NCI-H2107 treated with DMSO at 0.1 percent for 48 hours (cell line): ENCODE results near the gene EIF4G2.

Source experiments
- DNase-seq: peaks from one replicate; lab custom pipeline; 2025; ENCODE audit not compliant: unreplicated experiment; lab: John Stamatoyannopoulos, UW

Gene EIF4G2

DNA sequence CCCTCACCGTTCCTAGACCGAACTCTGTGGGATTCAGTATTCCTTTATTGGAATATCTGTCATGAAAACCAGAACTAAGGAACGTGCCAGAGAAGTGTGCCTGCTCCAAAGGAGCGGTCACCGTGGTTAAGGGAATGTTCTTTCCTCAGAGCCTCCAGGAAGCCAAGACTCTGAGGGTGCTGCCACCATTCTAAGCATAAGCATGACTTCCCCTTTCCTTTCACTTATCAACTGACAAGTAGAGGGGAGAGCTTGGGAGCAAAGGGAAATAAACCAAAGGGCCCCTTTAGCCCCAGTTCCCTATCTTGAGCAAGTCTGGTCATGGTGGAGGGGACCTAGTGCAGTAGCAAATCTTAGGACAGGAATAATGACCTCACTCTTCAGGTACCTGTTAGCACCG lies 30.9 kb downstream of the EIF4G2 start:
- no peak for DNase-seq

DNA sequence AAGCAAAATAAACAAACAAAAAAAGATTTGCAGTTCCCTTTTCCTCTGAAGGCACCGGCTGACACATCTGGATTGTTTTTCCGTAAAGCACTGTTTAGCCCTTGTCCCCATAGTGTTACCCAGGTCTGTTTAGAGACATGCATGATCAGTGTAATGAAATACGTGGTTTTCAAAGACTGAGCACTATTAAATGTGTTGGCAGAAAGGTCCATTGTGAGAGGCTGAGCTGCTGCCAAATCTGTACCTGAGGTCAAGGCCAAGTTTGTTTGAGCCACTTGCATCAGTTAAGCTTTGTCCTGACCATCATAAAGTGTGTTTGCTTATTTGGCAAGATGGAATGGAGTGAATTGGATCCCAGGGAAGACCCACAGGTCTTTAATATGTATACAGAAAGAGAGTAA lies 31.3 kb downstream of the EIF4G2 start:
- DNase-seq: no peak

DNA sequence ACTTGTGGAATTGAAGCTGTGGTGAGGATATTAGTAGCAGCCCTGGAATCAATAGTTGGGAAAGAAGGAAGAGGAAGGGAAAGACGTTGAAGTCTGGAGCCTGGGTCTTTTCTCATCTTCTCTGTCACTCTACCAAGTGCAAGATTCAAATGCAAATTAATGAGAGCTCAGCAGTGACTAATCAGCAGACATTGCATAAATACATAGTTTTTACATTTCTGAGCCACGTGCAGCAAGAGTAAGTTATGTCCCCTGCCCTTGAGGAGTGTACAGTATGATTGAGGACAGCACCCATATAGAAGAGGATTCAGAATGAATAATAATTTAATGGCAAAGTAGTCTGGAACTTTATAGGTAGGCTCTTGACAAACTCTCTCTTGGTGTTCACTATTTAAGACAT lies 33.9 kb downstream of the EIF4G2 start:
- no peak for DNase-seq

DNA sequence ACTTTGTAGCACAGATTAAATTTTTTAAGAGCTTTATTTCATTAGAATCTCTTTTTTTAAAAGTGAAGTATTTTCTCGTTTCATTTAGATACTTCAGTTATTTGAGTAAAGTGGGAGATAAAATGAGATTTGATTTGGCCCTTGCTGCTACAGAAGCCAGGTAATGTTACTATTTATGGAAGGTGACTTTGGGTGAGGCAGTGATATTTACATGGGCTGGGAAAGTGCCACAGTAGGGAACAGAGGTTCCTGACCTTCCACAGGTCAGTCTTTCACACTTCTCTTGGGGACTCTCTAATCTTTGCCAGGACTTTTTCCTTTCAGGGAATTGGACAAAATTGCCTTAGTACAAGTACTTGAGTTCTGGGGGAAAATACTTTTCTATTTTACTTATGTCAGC lies 37.3 kb downstream of the EIF4G2 start:
- no peak for DNase-seq

DNA sequence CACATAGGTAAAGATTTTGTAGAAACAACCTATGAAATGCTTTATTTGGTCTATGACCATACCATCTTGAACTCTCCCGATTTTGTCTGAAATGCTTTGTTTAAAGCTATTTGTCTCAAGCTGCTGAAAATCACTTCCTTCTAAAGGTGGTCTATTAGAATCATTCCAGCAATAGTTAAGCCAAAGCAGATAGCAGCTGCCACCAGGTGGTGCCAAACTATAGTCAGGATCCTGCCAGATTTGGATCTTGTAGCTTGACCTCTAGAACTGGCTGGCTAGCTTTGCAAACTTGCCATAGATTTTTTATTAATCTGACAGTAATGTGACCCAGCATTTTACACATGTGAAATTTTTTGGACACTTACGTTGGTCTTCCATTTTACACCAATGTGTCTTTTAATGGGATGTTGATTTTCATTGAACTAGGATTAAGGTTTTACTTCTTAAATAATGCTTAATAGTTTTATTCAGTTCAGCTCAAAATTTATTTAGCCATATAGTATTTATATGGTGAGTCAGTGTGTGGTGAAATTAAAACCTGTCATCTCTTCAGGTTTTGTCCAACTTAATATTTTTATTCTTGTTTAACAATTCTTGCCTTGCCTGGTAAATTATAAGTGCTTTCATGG lies 38.0 kb downstream of the EIF4G2 start:
- peak; percentile 6 for DNase-seq

DNA sequence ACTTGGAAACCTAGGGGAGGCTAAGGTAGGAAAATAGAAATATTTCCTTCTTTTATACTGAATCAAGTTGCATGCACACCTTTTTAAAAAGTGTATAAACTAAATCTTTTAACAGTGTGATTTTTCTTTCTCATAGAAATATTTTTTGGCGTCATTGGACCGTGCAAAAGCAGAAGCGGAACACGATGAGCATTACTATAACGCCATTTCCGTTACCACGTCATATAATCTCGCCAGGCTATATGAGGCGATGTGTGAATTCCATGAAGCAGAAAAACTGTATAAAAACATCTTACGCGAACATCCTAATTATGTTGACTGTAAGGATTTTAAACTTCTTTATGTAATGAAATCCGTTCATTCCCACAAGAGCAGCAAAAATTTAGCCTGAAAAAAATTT lies 44.3 kb downstream of the EIF4G2 start:
- DNase-seq: no peak

DNA sequence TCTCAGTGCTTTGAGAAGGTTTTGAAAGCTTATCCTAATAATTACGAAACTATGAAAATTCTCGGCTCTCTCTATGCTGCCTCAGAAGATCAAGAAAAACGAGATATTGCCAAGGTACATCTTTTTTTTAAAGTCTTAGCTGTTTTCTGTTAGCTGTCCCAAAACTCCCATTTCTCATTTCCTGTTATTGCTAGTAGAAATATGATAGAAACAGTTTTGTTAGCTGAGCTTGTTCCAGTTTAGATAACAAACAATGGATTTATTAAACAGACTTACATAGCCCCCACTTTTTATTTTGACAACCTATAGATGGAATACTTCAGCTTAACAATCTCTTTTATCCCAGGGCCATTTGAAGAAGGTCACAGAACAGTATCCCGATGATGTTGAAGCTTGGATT lies 45.0 kb downstream of the EIF4G2 start:
- DNase-seq: no peak

DNA sequence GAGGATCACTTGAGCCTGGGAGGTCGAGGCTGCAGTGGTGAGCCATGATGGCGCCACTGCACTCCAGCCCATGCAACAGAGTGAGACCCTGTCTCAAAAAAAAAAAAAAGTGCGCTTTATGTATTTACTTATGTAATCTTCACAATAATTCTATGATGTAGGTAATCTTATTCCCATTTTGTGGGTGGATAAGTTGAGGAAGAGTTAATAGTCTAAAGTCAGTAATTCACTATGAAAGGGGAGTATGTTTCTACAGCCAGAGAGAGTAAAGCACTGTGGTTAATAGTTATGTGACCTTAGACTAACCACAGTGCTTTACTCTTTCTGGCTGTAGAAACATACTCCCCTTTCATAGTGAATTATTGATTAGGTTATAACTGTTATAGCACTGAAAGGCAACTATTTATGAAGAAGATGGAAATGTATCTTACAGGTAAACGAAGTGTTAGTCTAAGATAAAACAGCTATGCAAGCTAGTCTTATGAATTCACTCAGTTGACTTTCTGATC lies 45.8 kb downstream of the EIF4G2 start:
- no peak for DNase-seq

DNA sequence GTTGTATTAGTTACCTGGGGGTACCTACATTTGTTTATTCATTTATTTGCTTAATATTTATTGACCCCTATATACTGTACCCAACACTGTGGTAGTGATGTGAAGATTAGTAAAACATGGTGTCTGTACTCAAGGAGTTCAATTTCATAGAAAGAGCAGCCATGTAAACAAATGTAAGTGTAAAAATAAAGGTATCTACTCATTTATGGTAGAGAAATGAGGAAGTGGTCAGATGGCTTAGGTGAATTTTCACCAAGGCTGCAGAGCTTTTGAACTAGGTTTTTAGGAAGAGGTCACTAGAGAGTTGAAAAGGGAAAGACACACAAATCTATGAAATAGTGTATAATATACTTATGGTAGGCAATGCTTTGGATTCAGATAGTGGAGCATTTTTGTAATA lies 46.5 kb downstream of the EIF4G2 start:
- DNase-seq: no peak

DNA sequence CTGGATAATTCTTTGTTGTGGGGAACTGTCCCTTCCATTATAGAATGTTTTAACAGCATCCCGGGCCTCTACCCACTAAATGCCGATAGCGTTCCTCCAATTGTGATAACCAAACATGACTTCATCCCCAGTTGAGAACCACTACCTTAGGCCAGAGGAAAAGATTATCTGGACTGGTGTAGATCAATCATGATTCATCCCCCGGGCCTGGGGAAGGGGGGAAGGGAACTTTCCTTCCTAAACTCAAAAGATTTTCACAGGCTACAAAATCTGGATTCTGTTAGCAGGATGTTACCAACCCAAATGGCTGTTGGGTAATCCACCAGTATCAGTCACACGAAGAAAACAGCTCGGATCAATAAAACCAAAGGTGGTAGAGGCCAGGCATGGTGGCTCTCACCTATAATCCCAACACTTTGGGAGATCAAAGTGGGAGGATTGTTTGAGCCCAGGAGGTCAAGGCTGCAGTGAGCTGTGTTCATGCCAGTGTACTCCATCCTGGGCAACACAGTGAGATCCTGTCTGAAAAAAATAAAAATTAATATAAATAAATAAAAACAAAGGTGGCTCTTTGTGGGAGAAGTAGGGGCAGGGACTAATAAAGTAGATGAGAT lies 47.5 kb downstream of the EIF4G2 start:
- no peak for DNase-seq

DNA sequence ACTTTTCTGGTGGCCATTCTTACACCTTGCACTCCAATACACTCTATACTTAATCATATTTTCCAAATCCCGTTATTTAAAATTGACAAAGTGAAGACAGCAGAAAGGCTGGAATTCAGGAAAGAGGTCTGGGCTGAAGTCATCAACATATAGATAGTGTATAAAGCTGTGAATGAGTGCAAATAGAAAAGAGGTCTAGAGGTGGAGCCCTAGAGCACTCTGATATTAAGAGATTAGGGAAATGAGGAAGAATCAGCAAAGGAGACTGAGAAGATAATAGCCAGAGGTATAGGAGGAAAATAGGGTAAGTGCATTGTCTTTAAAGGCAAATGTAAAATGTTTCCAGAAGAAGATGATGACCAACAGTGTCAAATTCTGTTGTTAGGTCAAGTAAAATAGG lies 49.8 kb downstream of the EIF4G2 start:
- DNase-seq: no peak

DNA sequence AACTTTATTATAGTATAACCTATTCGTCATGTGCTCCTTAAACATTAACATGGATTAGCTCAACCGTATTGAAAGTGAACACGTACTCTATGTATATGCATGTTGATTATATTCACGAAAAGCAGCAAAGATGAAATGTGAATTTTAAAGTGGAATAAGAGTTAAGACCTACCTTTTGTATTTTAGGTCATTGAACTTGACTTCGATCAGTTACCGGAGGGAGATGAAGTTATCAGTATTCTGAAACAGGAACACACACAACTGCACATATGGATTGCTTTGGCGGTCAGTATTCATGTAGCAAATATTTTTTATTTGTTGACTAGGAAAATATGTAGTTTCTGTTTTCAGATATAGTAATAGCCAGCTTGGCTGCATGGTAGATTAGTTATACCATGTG lies 56.2 kb downstream of the EIF4G2 start:
- no peak for DNase-seq

DNA sequence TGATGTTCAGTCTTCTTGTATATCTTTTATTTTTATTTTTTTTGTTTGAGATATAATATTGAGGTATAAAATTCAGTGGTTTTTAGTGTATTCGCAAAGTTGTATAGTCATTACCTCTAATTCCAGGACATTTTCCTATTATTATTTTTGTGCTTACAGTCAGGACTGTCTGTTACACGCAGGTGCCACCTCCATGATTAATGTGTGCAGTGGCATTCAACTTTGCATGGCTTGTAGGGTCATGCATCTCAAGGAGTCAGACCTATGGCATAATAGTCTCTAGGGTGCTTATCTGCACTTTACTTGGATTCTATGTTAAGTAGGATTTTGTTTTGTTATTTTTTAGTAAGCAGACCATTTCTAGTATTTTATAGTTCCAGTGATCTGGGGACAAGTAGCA lies 56.7 kb downstream of the EIF4G2 start:
- no peak for DNase-seq

DNA sequence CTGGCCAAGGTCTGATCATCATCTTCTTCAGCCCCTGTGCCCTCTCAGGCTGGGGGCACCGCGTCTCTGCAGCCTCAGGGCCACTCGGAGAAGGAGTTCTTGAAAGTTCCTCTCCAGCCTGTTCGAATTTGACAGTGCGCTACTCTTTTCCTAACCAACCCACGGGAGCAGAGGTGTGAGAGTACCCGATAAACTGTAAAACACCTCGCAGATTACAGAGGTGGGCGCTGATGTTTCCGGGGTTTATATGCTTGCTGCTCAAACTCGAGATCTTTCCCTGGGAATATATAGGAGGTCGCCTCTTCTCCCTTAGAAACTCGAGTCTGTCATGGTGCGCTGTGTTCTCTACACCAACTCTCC lies 57.2 kb downstream of the EIF4G2 start:
- DNase-seq: no peak

DNA sequence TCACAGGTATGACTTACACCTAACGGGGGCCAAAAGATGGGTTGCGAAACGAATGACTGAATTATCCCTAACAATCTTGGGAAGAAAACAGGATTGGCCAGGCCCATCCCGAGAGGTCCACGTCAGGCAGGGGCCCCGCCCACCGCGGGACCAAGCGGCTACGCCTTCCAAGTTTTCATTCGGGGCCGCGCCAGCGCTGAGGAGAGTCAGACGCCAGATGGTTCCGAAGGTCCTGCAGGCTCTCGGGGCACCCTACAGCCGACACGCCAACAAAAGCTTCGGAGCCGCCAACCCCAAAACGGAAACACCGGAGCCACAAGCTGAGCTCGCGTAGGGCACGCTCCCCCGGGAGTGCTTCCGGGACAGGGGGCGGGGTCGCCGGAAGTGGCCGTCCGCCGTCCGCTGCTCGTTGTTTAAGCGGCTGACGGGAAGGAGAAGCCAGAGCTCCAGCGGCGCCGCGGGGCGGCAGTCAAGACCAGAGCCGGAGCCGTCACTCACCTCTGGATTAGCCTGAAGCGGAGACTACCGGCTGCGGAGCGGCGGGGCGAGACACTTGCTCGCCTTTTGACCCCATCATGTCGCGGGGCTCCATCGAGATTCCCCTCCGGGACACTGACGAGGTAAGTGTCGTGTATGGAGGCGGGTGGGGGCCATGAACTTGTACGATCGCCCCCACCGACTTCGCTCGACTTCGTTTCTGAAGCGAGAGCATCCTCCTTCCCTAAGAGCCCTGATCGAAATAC lies 57.7 kb downstream of the EIF4G2 start, which contains the start of gene CTR9:
TSS of gene CTR9 (plus strand) at position 409 of the 743 bp plus-strand sequence. CDS start at position 576, 167 bp downstream.
- peak; percentile 88 for DNase-seq

DNA sequence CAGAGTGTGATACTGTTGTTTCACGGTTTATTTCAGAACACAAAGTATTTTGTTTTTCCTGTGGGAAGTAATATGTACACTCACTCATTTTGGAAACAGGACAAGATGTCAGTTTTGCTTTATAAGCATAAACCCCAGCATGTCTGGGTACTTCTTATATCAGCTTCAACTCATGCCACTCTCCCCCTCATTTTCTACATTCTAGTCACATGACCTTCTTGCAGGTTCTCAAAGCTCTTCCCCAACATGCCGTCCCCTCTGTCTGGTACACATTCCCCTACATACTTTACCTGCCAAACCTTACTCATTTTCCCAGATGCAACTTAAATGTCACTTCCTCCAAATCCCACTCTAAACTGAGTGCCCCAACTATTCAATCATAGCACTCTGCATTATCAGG lies 59.2 kb downstream of the EIF4G2 start:
- DNase-seq: no peak

DNA sequence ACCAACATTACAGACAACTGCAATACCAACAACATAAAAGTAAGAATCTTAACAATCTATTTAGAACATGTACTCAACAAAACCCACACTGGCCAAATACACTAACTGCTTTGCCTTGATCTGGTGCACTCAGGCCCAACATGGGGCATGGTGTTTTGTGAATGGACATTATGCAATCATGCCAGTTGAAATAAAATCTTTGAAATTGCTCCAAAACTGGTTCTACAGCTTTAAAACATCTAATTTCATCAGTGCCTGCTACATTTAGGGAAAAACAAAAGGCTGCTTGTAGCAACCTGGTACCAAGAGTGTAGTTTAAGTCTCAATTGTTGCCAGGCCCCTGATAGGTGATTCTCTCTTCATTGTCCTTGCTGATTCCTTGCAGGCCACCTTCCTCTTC lies 61.0 kb downstream of the EIF4G2 start:
- DNase-seq: no peak
